WTC11 (cell line): ENCODE results near the gene FGB. TPM values are rescaled to one million over a fixed set of nuclear protein-coding genes. Genes with fewer than 3 reads are reported as not detected.

Experiments
- ATAC-seq: fragments of 200-7000 bp; cut with Tn5 transposase; 2 replicates; pipeline ENCODE4 v1.10.0; 2021; ENCODE audit warnings: mild to moderate bottlenecking, moderate library complexity
- CTCF ChIA-PET: fragments of 300-600 bp; sonication (Branson Sonifier 250); formaldehyde crosslinking; loops from one replicate; lab custom pipeline; 2021; ENCODE audit warnings: antibody characterized with exemption; lab: Charles Lee
- POLR2A ChIA-PET: fragments of 350-600 bp; sonication (Branson Sonifier 250); formaldehyde crosslinking; loops from one replicate; lab custom pipeline; 2021; ENCODE audit warnings: antibody characterized with exemption; lab: Charles Lee
- DNase-seq: peaks from one replicate; pipeline ENCODE4 v3.0.0; 2021; ENCODE audit warnings: low spot score
- H3K27ac Mint-ChIP-seq: 2 replicates; pipeline ENCODE4 v1.8.0; 2021; ENCODE audit warnings: mixed read lengths
- H3K27me3 Mint-ChIP-seq: 2 replicates; pipeline ENCODE4 v1.8.0; 2021; ENCODE audit warnings: low read depth, mild to moderate bottlenecking, moderate library complexity, mixed read lengths
- H3K36me3 Mint-ChIP-seq: 2 replicates; pipeline ENCODE4 v1.8.0; 2021; ENCODE audit warnings: mixed read lengths
- H3K4me1 Mint-ChIP-seq: 2 replicates; pipeline ENCODE4 v1.8.0; 2022; ENCODE audit warnings: mixed read lengths
- H3K4me3 Mint-ChIP-seq: 2 replicates; pipeline ENCODE4 v1.8.0; 2021; ENCODE audit warnings: mild to moderate bottlenecking, moderate library complexity, mixed read lengths
- H3K9me3 Mint-ChIP-seq: 2 replicates; pipeline ENCODE4 v1.8.0; 2021; ENCODE audit warnings: mixed read lengths
- ATF1 ChIP-seq: sonication (generic); formaldehyde crosslinking; IDR thresholded peaks from 2 replicates; pipeline ENCODE4 v1.8.1; 2023; ENCODE audit warnings: mild to moderate bottlenecking, moderate library complexity, missing genetic modification reagents
- ATF2 ChIP-seq: sonication (generic); formaldehyde crosslinking; IDR thresholded peaks from 2 replicates; pipeline ENCODE4 v1.8.1; 2022; ENCODE audit warnings: low read depth, missing genetic modification reagents, borderline replicate concordance
- ELF4 ChIP-seq: sonication (generic); formaldehyde crosslinking; IDR thresholded peaks from 2 replicates; pipeline ENCODE4 v1.8.1; 2022; ENCODE audit warnings: low read depth, mild to moderate bottlenecking, moderate library complexity, missing genetic modification reagents
- EMX1 ChIP-seq: fragments of 250-450 bp; sonication (Bioruptor Pico); IDR thresholded peaks from 2 replicates; pipeline ENCODE4 v1.8.0; 2021; ENCODE audit warnings: mild to moderate bottlenecking
- ETV6 ChIP-seq: sonication (generic); formaldehyde crosslinking; IDR thresholded peaks from 2 replicates; pipeline ENCODE4 v1.8.1; 2022; ENCODE audit warnings: mild to moderate bottlenecking, missing genetic modification reagents
- GRHL2 ChIP-seq: fragments of 250-450 bp; sonication (Bioruptor Pico); IDR thresholded peaks from 2 replicates; pipeline ENCODE4 v1.8.0; 2022; ENCODE audit warnings: mild to moderate bottlenecking, moderate library complexity; ENCODE audit not compliant: insufficient replicate concordance, severe bottlenecking
- KAT7 ChIP-seq: sonication (generic); formaldehyde crosslinking; IDR thresholded peaks from 2 replicates; pipeline ENCODE4 v1.8.1; 2023; ENCODE audit warnings: missing genetic modification reagents, mild to moderate bottlenecking, borderline replicate concordance
- MAX ChIP-seq: sonication (generic); formaldehyde crosslinking; IDR thresholded peaks from 2 replicates; pipeline ENCODE4 v1.8.0; 2022; ENCODE audit warnings: mild to moderate bottlenecking, missing genetic modification reagents
- NFATC4 ChIP-seq: fragments of 250-450 bp; sonication (Bioruptor Pico); IDR thresholded peaks from 2 replicates; pipeline ENCODE4 v1.9.0; 2021; ENCODE audit warnings: mild to moderate bottlenecking
- PREB ChIP-seq: sonication (generic); formaldehyde crosslinking; IDR thresholded peaks from 2 replicates; pipeline ENCODE4 v1.8.1; 2022; ENCODE audit warnings: mild to moderate bottlenecking, missing genetic modification reagents, moderate library complexity, borderline replicate concordance
- PRRX2 ChIP-seq: fragments of 250-450 bp; sonication (Bioruptor Pico); IDR thresholded peaks from 2 replicates; pipeline ENCODE4 v1.8.0; 2021; ENCODE audit warnings: mild to moderate bottlenecking
- RELA ChIP-seq: sonication (generic); formaldehyde crosslinking; IDR thresholded peaks from 2 replicates; pipeline ENCODE4 v1.8.1; 2022; ENCODE audit warnings: missing genetic modification reagents, mild to moderate bottlenecking, borderline replicate concordance
- RORB ChIP-seq: fragments of 250-450 bp; sonication (Bioruptor Pico); IDR thresholded peaks from 2 replicates; pipeline ENCODE4 v1.9.0; 2021; ENCODE audit warnings: mild to moderate bottlenecking
- SP1 ChIP-seq: sonication (generic); formaldehyde crosslinking; conservative IDR thresholded peaks from 2 replicates; pipeline ENCODE4 v1.8.1; 2022; ENCODE audit warnings: missing genetic modification reagents
- TCF7 ChIP-seq: sonication (generic); formaldehyde crosslinking; IDR thresholded peaks from 2 replicates; pipeline ENCODE4 v1.8.0; 2022; ENCODE audit warnings: mild to moderate bottlenecking, low read depth, missing genetic modification reagents, moderate library complexity
- TEAD1 ChIP-seq: sonication (generic); formaldehyde crosslinking; IDR thresholded peaks from 2 replicates; pipeline ENCODE4 v1.8.0; 2022; ENCODE audit warnings: mild to moderate bottlenecking, missing genetic modification reagents
- ZBTB21 ChIP-seq: sonication (generic); formaldehyde crosslinking; IDR thresholded peaks from 2 replicates; pipeline ENCODE4 v1.8.1; 2023; ENCODE audit warnings: mild to moderate bottlenecking, missing genetic modification reagents, borderline replicate concordance
- ZNF281 ChIP-seq: sonication (generic); formaldehyde crosslinking; IDR thresholded peaks from 2 replicates; pipeline ENCODE4 v1.8.0; 2023; ENCODE audit warnings: mild to moderate bottlenecking, missing genetic modification reagents
- ZNF396 ChIP-seq: fragments of 250-450 bp; sonication (Bioruptor Pico); IDR thresholded peaks from 2 replicates; pipeline ENCODE4 v1.8.0; 2021; ENCODE audit warnings: mild to moderate bottlenecking, moderate library complexity, borderline replicate concordance
- total RNA-seq: library from RNA; stranded (reverse); gene quantifications from 3 replicates; pipeline ENCODE4 v1.2.3, GENCODE V29; 2021

The FGB gene
- total RNA-seq, 1 experiment from 2014 or later, result 2.3 TPM

GRCh38 chr4:154573190-154573870 lies 10.5 kb downstream of the FGB start:
- Mint-ChIP-seq H3K9me3 (no peaks in the 10 kb centered on the region), H3K27ac (no peak overlapping the region), H3K4me1 (no peaks in the 10 kb centered on the region), H3K27me3 (no peaks in the 10 kb centered on the region), H3K4me3 (no peak overlapping the region), H3K36me3 (no peaks in the 10 kb centered on the region)
- POLR2A ChIA-PET, result no interaction called here
- TF ChIP-seq ELF4 (CRISPR knock-in tag) (no peak), NFATC4 (no peak), ZBTB21 (no peak), RELA (no peak), ZNF281 (CRISPR knock-in tag) (no peak), ATF1 (CRISPR knock-in tag) (no peak), KAT7 (CRISPR knock-in tag) (no peak), PRRX2 (CRISPR knock-in tag) (no peak), MAX (CRISPR knock-in tag) (no peak), TCF7 (CRISPR knock-in tag) (no peak)
- ATAC-seq (no peak), DNase-seq (no peak)
- CTCF ChIA-PET, result no interaction called here

- POLR2A ChIA-PET, result no interaction called here
- H3K9me3 Mint-ChIP-seq, result no peaks in the 10 kb centered on the region
- CTCF ChIA-PET, result no interaction called here
- DNase-seq, result no peak
- H3K4me1 Mint-ChIP-seq, result no peaks in the 10 kb centered on the region
- H3K27ac Mint-ChIP-seq, result no peak overlapping the region
- H3K27me3 Mint-ChIP-seq, result no peaks in the 10 kb centered on the region
- no peak for ATAC-seq
- TF ChIP-seq EMX1 (CRISPR knock-in tag) (no peak), NFATC4 (no peak), ZNF396 (CRISPR knock-in tag) (no peak), GRHL2 (CRISPR knock-in tag) (no peak), KAT7 (CRISPR knock-in tag) (no peak), RORB (no peak), SP1 (CRISPR knock-in tag) (no peak), TEAD1 (CRISPR knock-in tag) (no peak), ETV6 (CRISPR knock-in tag) (no peak), ATF2 (CRISPR knock-in tag) (no peak), PREB (CRISPR knock-in tag) (no peak), TCF7 (CRISPR knock-in tag) (no peak)
- TF ChIP-seq, all 79 proteins: peak for 0
- Mint-ChIP-seq H3K36me3 (no peaks in the 10 kb centered on the region), H3K4me3 (no peak overlapping the region)
These were observed 11.5 kb downstream of the FGB start for GRCh38 chr4:154574311-154574710.
